Stomach (tissue), 4 donors: ENCODE results near the gene IGF1R.

Source experiments
- EP300 ChIP-seq: sonication (generic); formaldehyde crosslinking; IDR thresholded peaks from one replicate; pipeline ENCODE4 v1.6.1; 2017; ENCODE audit warnings: antibody characterized with exemption
- POLR2A ChIP-seq, 4 donors: fragments of 450-650 bp; IDR thresholded peaks; one replicate each; pipeline ENCODE4 v1.6.1; 2016; ENCODE audit warnings: antibody characterized with exemption in 4 of 4, control low read depth in 2 of 4, mild to moderate bottlenecking in 1 of 4, moderate library complexity in 1 of 4
- POLR2AphosphoS5 ChIP-seq, 3 donors: sonication (generic); formaldehyde crosslinking; IDR thresholded peaks; one replicate each; pipeline ENCODE4 v1.6.1; 2016; ENCODE audit warnings: antibody characterized with exemption in 3 of 3
- TF ChIP-seq, protein P1 (sequence below), 7 experiments: fragments of 450-650 bp in 4 of 7; fragments of 200-600 bp in 3 of 7; sonication (generic) in 3 of 7; IDR thresholded peaks; one replicate each; pipeline ENCODE4 v1.5.1; 2016 to 2019; ENCODE audit warnings: antibody characterized with exemption in 7 of 7, control low read depth in 2 of 7, mild to moderate bottlenecking in 1 of 7

DNA sequence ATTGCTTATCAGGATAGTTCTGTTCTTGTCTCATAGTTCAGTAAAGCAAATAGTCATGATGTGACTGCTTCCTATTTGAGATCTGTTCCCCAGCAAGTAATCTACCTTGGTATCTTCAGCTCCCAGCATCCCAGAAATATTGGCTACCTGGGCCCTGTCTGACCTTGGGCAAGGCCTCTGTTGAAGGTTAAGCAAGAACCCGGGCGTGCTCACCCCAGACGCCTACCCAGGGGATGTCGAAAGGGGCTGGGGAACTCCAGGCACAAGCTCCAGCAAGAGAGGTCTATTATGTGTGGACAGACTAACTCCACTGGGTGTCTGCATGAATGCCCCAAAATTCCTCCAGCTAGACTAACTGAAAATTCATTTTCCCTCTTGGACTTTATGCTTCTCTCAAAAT is 37.3 kb upstream of the IGF1R start:
- TF ChIP-seq POLR2A (IDR thresholded peaks at IDR 0.05) (no peak), POLR2AphosphoS5 (IDR thresholded peaks at IDR 0.05) (no peak), EP300 (no peak)
- TF ChIP-seq, protein P1, sequence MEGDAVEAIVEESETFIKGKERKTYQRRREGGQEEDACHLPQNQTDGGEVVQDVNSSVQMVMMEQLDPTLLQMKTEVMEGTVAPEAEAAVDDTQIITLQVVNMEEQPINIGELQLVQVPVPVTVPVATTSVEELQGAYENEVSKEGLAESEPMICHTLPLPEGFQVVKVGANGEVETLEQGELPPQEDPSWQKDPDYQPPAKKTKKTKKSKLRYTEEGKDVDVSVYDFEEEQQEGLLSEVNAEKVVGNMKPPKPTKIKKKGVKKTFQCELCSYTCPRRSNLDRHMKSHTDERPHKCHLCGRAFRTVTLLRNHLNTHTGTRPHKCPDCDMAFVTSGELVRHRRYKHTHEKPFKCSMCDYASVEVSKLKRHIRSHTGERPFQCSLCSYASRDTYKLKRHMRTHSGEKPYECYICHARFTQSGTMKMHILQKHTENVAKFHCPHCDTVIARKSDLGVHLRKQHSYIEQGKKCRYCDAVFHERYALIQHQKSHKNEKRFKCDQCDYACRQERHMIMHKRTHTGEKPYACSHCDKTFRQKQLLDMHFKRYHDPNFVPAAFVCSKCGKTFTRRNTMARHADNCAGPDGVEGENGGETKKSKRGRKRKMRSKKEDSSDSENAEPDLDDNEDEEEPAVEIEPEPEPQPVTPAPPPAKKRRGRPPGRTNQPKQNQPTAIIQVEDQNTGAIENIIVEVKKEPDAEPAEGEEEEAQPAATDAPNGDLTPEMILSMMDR (IDR thresholded peaks at IDR 0.05): no peak
